Activated CD4-positive, alpha-beta T cell treated with anti-CD3 and anti-CD28 coated beads, Interleukin-2, amount 10 ng/mL, durations not matched to agents 24 days and 14 days (primary cell): ENCODE data around the gene GRIA4. TPM values are rescaled to one million over a fixed set of nuclear protein-coding genes. Genes with fewer than 3 reads are reported as not detected.

ENCODE experiments used
- DNase-seq: peaks from one replicate; pipeline ENCODE4 v3.0.0; 2022
- H3K27ac Mint-ChIP-seq: one replicate; pipeline ENCODE4 v1.8.0; 2022; ENCODE audit warnings: mild to moderate bottlenecking, mixed read lengths
- H3K27me3 Mint-ChIP-seq: one replicate; pipeline ENCODE4 v1.8.0; 2022; ENCODE audit warnings: mixed read lengths
- H3K36me3 Mint-ChIP-seq: one replicate; pipeline ENCODE4 v1.8.0; 2022; ENCODE audit warnings: low read depth, mild to moderate bottlenecking, mixed read lengths
- H3K4me1 Mint-ChIP-seq: one replicate; pipeline ENCODE4 v1.8.0; 2021; ENCODE audit warnings: mixed read lengths
- H3K4me3 Mint-ChIP-seq: one replicate; pipeline ENCODE4 v1.8.0; 2022; ENCODE audit warnings: mild to moderate bottlenecking, moderate library complexity, mixed read lengths
- H3K9me3 Mint-ChIP-seq: one replicate; pipeline ENCODE4 v1.8.0; 2021; ENCODE audit warnings: mixed read lengths
- intact Hi-C: fragments of 100-400 bp; cut with micrococcal nuclease; formaldehyde crosslinking; loops from one replicate; pipeline ENCODE4 v1.15.1; 2023
- total RNA-seq: library from RNA; stranded (reverse); gene quantifications from 2 replicates; pipeline ENCODE4 v1.2.3, GENCODE V29; 2022

Gene GRIA4
- total RNA-seq, 1 donor from 2014 or later, result not detected

- intact Hi-C loops, result no loop called here
- H3K27ac Mint-ChIP-seq, result no peak overlapping the region
- no peak overlapping the region for H3K4me3 Mint-ChIP-seq
- H3K27me3 Mint-ChIP-seq, result no peaks in the 10 kb centered on the region
- no peaks in the 10 kb centered on the region for H3K36me3 Mint-ChIP-seq
- DNase-seq, result no peak
- H3K4me1 Mint-ChIP-seq, result no peaks in the 10 kb centered on the region
- no peaks in the 10 kb centered on the region for H3K9me3 Mint-ChIP-seq
Observed at GRCh38 chr11:105648762-105649161, 38.9 kb downstream of the GRIA4 start.

- intact Hi-C loops, result no loop called here
- Mint-ChIP-seq H3K27ac (no peak overlapping the region), H3K9me3 (no peaks in the 10 kb centered on the region), H3K4me3 (no peak overlapping the region), H3K4me1 (no peaks in the 10 kb centered on the region), H3K36me3 (no peaks in the 10 kb centered on the region), H3K27me3 (no peaks in the 10 kb centered on the region)
- DNase-seq, result no peak
Observed at GRCh38 chr11:105665281-105665680, 55.4 kb downstream of the GRIA4 start.

- intact Hi-C loops, result no loop called here
- Mint-ChIP-seq H3K4me1 (no peaks in the 10 kb centered on the region), H3K27me3 (no peaks in the 10 kb centered on the region), H3K9me3 (no peaks in the 10 kb centered on the region), H3K27ac (no peak overlapping the region), H3K4me3 (no peak overlapping the region), H3K36me3 (no peaks in the 10 kb centered on the region)
- no peak for DNase-seq
Observed at GRCh38 chr11:105667441-105667840, 57.6 kb downstream of the GRIA4 start.

- no peaks in the 10 kb centered on the region for H3K36me3 Mint-ChIP-seq
- no peak overlapping the region for H3K4me3 Mint-ChIP-seq
- DNase-seq, result no peak
- intact Hi-C loops, result no loop called here
- H3K27ac Mint-ChIP-seq, result no peak overlapping the region
- H3K27me3 Mint-ChIP-seq, result no peaks in the 10 kb centered on the region
- no peaks in the 10 kb centered on the region for H3K9me3 Mint-ChIP-seq
- H3K4me1 Mint-ChIP-seq, result no peaks in the 10 kb centered on the region
Observed at GRCh38 chr11:105670811-105671210, 60.9 kb downstream of the GRIA4 start.

GRCh38 chr11:105673089-105673488 lies 63.2 kb downstream of the GRIA4 start:
- peak; percentile 68 for DNase-seq
- H3K4me3 Mint-ChIP-seq, result no peak overlapping the region
- intact Hi-C loops, result no loop called here
- H3K27me3 Mint-ChIP-seq, result no peaks in the 10 kb centered on the region
- no peaks in the 10 kb centered on the region for H3K4me1 Mint-ChIP-seq
- H3K27ac Mint-ChIP-seq, result no peak overlapping the region
- no peaks in the 10 kb centered on the region for H3K36me3 Mint-ChIP-seq
- H3K9me3 Mint-ChIP-seq, result no peaks in the 10 kb centered on the region

- H3K4me1 Mint-ChIP-seq, result no peaks in the 10 kb centered on the region
- no peaks in the 10 kb centered on the region for H3K36me3 Mint-ChIP-seq
- intact Hi-C loops, result no loop called here
- no peak overlapping the region for H3K27ac Mint-ChIP-seq
- no peak overlapping the region for H3K4me3 Mint-ChIP-seq
- no peaks in the 10 kb centered on the region for H3K9me3 Mint-ChIP-seq
- no peak for DNase-seq
- no peaks in the 10 kb centered on the region for H3K27me3 Mint-ChIP-seq
Observed at GRCh38 chr11:105689631-105690030, 79.8 kb downstream of the GRIA4 start.

GRCh38 chr11:105690467-105690866 lies 80.6 kb downstream of the GRIA4 start:
- intact Hi-C loops, result no loop called here
- no peak for DNase-seq
- Mint-ChIP-seq H3K27me3 (no peaks in the 10 kb centered on the region), H3K9me3 (no peaks in the 10 kb centered on the region), H3K4me3 (no peak overlapping the region), H3K4me1 (no peaks in the 10 kb centered on the region), H3K36me3 (no peaks in the 10 kb centered on the region), H3K27ac (no peak overlapping the region)

GRCh38 chr11:105693075-105693759 lies 83.3 kb downstream of the GRIA4 start:
- no peak for DNase-seq
- H3K27me3 Mint-ChIP-seq, result no peaks in the 10 kb centered on the region
- no peak overlapping the region for H3K27ac Mint-ChIP-seq
- H3K4me1 Mint-ChIP-seq, result no peaks in the 10 kb centered on the region
- intact Hi-C loops, result no loop called here
- no peaks in the 10 kb centered on the region for H3K9me3 Mint-ChIP-seq
- H3K36me3 Mint-ChIP-seq, result no peaks in the 10 kb centered on the region
- no peak overlapping the region for H3K4me3 Mint-ChIP-seq

- no peak for DNase-seq
- Mint-ChIP-seq H3K4me3 (no peak overlapping the region), H3K36me3 (no peaks in the 10 kb centered on the region), H3K9me3 (no peaks in the 10 kb centered on the region), H3K27me3 (no peaks in the 10 kb centered on the region), H3K27ac (no peak overlapping the region), H3K4me1 (no peaks in the 10 kb centered on the region)
- intact Hi-C loops, result no loop called here
Observed at GRCh38 chr11:105696000-105696399, 86.1 kb downstream of the GRIA4 start.

- intact Hi-C loops, result no loop called here
- Mint-ChIP-seq H3K9me3 (no peaks in the 10 kb centered on the region), H3K36me3 (no peaks in the 10 kb centered on the region), H3K27me3 (no peaks in the 10 kb centered on the region), H3K4me1 (no peaks in the 10 kb centered on the region), H3K4me3 (no peak overlapping the region), H3K27ac (no peak overlapping the region)
- DNase-seq, result no peak
Observed at GRCh38 chr11:105697291-105697690, 87.4 kb downstream of the GRIA4 start.

- Mint-ChIP-seq H3K27me3 (no peaks in the 10 kb centered on the region), H3K9me3 (no peaks in the 10 kb centered on the region), H3K36me3 (no peaks in the 10 kb centered on the region), H3K4me3 (no peak overlapping the region), H3K4me1 (no peaks in the 10 kb centered on the region), H3K27ac (no peak overlapping the region)
- intact Hi-C loops, result no loop called here
- DNase-seq, result no peak
Observed at GRCh38 chr11:105699203-105699602, 89.3 kb downstream of the GRIA4 start.

GRCh38 chr11:105700271-105700670 lies 90.4 kb downstream of the GRIA4 start:
- intact Hi-C loops, result no loop called here
- DNase-seq, result no peak
- Mint-ChIP-seq H3K4me3 (no peak overlapping the region), H3K9me3 (no peaks in the 10 kb centered on the region), H3K36me3 (no peaks in the 10 kb centered on the region), H3K27me3 (no peaks in the 10 kb centered on the region), H3K4me1 (no peaks in the 10 kb centered on the region), H3K27ac (no peak overlapping the region)

- Mint-ChIP-seq H3K4me1 (no peaks in the 10 kb centered on the region), H3K36me3 (no peaks in the 10 kb centered on the region), H3K27me3 (no peaks in the 10 kb centered on the region), H3K27ac (no peak overlapping the region), H3K9me3 (no peaks in the 10 kb centered on the region), H3K4me3 (no peak overlapping the region)
- intact Hi-C loops, result no loop called here
- DNase-seq, result no peak
Observed at GRCh38 chr11:105701098-105701497, 91.2 kb downstream of the GRIA4 start.

- Mint-ChIP-seq H3K36me3 (no peaks in the 10 kb centered on the region), H3K27ac (no peak overlapping the region), H3K4me1 (no peaks in the 10 kb centered on the region), H3K27me3 (no peaks in the 10 kb centered on the region), H3K4me3 (no peak overlapping the region), H3K9me3 (no peaks in the 10 kb centered on the region)
- intact Hi-C loops, result no loop called here
- no peak for DNase-seq
Observed at GRCh38 chr11:105705786-105706530, 96.1 kb downstream of the GRIA4 start.

GRCh38 chr11:105713106-105713505 lies 103.2 kb downstream of the GRIA4 start:
- Mint-ChIP-seq H3K9me3 (no peaks in the 10 kb centered on the region), H3K36me3 (no peaks in the 10 kb centered on the region), H3K27ac (no peak overlapping the region), H3K4me3 (no peak overlapping the region), H3K27me3 (no peaks in the 10 kb centered on the region), H3K4me1 (no peaks in the 10 kb centered on the region)
- DNase-seq, result no peak
- intact Hi-C loops, result no loop called here
